GM10847 (cell line): Measurements from ENCODE around the gene ROBO1.

Experiments
- POLR2A ChIP-seq: IDR thresholded peaks from 2 replicates; pipeline ENCODE4 v1.6.1; 2011; ENCODE audit not compliant: insufficient read length; ENCODE audit errors: extremely low read depth

Gene ROBO1

DNA sequence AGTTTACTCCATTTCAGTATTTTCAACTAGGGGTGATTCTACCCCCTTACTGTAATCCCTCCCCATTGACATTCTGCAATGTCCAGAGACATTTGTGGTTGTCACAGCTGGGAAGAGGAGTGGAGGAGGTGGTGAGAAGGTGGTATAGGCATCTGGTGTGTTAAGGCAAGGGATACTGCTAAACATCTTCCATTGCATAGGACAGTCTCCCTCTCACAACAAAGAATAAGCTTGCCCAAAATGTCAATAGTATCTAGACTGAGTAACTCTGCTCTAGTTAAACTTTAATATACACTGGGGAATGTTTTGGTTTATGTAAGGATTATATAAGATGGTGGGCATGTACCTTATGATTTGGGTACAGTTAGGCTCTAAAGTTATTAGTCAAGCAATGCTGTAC is 737.6 kb downstream of the ROBO1 start:
- no peak for TF ChIP-seq POLR2A

DNA sequence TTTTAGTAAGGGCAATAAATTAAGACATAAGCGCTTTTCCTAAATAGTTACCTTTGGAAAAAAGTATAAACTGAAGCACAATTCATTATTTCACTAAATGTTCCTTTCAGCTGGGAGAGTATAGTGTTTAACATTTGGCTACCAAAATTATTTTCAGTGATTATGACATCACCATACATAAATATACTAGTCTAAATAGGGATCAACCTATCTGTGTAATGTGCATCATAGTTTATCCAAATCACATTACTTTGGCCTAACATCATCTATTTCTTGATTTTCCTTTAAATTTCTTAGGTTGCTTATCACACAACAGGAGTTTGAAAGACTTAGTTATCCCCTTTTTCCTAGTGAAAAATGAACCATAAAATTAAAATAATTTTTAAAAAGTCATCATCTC is 738.9 kb downstream of the ROBO1 start:
- TF ChIP-seq POLR2A, result no peak

DNA sequence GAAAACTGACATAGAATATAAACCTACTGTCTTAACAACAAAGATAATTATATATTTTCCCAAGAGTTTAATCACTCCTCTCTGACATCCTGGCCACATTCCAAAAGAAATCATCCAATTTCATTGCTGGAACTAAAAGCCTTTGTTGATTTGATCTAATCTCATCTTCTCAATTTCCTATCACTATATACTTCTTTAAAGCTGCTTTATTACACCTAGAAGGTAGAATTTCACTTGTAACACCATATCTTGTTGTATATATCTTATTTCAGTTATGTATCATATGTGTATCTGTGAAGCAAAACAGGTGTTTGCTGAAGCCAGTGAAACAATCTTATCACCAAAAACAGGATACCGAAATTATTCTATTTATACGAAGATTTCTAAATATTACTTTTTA is 740.2 kb downstream of the ROBO1 start:
- TF ChIP-seq POLR2A, result no peak

DNA sequence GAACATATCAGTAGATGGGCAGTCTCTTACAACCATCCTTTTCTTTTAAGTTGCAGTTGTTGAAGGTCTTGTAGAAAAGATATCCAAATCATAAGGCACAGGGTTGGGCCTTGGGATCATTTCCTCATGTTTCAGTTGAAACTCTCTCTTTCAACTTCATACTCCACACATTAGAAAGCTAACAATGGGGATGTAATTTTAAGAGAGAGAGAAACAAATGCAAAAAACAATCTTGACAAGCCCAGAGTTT is 747.9 kb downstream of the ROBO1 start:
- TF ChIP-seq POLR2A, result no peak

DNA sequence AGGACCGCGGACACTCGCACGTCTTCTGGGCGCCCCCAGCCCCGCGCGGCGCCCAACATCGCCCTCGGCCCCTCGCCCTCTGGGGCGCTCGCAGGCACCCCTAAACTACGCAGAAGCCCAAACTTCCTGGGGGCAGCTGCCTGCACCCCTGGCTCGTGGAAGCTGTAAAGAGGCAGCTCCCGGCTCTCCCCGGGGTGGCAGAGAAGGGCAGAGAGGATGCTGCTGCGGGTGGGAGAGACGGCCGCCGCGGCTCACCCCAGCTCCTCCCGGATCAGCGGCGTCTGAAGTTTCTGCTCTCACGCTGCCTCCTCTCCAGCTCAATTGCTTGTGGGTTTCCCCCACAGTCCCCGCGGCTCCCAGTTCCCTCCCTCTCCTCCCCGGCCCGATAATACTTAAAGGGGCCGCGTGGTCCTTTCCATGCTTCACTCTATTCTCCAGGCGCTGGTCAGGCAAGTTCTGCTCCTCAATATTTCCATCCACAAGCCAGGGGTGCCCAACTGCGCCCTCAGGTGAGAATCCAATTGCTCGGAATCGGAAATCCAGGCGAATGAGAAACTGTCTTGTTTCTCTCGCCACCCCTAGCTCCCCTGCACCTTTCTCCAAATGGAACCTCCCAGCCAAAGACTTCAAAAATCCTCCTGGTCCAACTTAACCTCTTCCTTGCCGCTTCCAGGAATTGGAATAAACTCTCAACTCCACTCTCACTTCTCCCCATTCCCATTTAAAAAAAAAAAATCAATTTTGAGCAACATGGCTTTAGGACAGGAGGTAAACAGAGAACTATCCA is 748.5 kb downstream of the ROBO1 start:
- TF ChIP-seq POLR2A, result no peak

DNA sequence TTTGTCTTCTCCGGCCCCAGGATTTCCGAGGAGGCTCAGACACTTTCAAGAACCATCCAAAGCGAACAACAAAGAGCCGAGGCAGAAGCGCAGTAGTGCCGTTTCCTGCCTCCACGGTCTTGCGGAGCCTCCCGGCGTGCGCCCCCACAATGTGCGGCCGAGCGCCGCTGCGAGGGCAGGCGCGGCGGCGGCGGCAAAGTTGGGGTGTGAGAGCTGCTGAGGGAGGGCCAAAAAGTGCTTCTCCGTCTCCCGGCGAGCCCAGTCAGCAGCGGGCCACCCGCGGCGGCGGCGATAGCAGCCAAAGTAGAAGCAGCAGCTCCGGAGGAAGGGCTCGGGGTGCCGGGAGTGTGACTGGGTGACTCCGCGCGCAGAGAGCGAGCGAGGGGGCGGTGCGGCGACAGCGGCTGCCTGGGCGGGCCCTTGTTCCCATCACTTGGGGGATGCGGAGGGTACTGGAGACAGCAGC is 749.1 kb downstream of the ROBO1 start:
- no peak for TF ChIP-seq POLR2A

DNA sequence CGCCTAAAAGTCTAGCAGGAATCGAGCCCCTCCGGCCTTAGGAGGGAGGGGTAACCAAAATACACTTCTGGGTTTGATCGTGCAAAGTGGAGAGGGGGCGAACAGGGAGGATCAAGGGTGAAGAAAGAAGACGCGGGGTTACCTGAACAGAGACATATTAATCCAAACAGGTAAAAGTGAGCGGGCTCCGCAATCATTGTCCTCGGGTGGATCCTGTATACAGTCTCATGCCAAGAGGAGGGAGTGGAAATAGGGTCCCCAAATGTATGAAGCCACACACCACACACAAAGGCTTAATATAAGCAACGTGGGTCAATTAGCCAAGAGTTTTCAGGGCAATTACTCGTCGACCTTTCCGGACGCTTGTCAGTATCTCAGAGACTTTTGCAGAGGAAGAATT is 749.5 kb downstream of the ROBO1 start:
- no peak for TF ChIP-seq POLR2A

DNA sequence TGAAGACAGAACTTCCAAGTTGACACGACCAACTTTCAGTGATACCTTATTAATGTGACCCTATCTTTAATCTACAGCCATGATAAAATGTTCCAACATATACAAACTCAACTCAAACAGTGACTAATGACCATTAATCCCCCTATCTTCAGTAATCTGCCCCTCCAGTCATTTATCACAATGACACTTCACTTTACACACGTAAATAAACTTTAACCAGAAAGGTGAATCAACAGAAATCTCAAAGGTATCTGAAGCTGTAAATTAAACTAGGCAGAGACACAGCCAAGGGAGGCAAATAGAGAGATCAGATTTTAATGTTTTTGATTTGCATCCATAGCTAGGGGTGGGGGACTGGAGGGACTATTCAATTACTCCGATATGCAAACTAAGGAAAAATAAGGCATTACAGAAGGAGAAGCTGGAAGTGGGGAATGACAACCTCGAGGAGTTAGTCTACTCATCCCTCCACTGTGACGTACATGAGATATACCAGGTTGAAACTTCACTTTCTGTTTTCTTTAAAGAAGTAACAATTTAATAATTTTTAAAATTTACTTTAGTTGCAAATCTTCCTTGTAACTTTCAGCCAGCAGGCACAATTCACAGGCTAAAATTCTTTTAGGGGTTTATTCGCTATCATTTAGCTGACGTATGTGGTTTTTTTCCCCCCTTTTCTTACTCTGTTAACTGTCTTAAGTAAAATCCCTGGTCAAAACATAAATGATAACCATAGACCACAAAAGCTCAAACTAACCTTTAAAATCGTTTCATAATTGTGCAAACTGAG is 751.0 kb downstream of the ROBO1 start:
- TF ChIP-seq POLR2A, result no peak

DNA sequence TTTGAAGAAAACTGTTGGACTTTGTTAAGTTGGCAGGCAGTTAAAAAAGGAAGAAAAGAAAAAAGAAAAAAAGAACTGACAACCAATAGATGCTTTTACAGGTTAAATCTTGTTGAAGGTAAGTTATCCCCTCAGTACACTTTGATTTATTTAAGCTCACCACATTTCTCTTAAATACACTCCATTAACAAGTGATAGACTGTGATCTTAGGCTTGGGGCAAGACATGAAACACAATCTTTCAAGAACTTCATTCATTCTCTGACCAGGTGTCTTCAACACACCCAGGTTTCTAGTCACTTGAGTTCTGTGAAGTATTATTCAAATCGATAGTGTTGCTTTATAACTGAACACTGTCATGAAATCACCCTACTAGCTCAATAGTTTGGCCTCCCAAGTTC is 751.9 kb downstream of the ROBO1 start:
- TF ChIP-seq POLR2A, result no peak

DNA sequence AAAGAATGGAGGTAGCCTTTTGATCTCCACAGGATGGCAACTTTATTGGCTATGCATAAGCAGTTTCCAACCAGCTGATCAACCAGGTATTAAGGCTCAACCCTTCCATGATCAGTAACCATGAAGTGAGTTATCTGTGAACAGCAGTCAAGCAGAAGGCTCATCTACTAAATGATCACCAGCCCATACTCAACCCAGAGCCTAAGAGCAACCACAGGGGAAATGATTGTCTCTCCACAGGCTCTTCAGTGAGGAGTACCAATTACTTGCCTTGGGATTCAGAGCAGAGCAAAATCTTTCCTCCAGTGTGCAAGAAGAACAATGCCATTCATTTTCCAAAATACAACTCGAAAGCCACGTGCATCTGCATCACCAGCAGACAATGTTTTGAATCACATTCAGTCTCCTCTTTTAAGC is 754.8 kb downstream of the ROBO1 start:
- TF ChIP-seq POLR2A, result no peak

DNA sequence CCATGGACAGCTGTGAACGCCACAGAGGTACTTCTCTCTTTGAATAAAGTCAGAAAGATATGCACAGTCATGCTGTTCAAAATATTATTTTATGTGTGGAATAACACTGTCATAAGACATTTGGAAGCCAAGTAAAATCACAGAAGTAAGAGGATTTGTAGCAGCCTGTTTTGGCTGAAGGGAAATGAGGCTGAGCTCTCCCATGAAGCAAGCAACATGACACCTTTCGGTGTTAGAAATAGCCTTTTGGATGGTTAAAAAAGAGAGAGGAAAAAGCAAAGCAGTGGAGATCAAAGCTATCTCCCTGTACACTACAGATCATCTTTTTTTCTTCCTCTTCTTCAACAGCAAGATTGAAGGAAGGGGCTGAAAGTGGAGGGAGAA is 755.3 kb downstream of the ROBO1 start:
- no peak for TF ChIP-seq POLR2A

DNA sequence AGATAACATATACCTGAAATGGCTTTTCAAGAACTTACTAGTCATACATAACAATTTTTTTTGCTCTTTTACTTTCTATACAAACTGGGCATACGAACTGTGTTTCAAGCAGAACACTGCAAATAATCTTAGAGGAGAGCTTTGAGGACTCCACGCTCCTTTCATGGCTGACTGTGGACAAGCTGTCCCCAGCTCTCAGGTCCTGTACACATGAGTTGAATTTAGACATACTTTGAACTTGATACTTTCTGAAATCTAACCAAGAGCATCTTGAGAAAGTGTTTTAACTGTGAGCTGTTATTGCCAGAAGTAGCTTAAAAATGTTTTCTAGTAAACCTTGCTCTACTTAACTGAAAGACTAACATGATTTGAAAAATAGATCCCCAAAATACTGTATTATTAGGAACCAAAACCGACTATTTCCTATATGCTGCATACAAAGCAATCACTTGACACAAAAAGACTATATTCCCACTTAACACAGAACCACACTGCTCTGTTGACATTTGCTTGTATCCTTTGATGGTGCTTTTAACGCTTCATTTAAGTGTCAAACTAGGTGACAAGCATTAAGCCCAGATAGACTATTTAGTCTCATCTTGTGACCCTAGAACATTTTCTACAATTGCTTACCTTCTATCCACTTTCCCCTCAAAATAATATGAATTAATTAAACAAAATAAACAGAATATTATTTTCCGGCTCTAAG is 755.8 kb downstream of the ROBO1 start:
- TF ChIP-seq POLR2A, result no peak

DNA sequence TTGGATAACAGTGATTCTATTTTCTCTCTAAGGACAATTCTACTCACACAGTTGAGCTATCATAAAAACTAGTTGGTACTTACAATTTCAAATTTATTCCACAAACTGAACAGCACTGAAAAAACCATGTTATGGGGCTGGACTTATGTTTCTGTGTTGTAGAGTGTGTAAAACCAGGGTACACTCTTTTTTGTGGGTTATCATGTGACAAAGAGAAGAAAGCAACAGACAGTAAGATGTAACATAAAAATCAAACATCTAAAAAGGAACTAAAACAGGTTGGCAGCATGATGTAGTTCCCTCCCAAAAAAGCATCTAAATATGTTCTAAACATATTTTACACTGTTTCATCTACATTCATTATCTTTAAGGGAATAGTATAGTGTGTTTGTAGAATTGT is 757.9 kb downstream of the ROBO1 start:
- TF ChIP-seq POLR2A, result no peak

DNA sequence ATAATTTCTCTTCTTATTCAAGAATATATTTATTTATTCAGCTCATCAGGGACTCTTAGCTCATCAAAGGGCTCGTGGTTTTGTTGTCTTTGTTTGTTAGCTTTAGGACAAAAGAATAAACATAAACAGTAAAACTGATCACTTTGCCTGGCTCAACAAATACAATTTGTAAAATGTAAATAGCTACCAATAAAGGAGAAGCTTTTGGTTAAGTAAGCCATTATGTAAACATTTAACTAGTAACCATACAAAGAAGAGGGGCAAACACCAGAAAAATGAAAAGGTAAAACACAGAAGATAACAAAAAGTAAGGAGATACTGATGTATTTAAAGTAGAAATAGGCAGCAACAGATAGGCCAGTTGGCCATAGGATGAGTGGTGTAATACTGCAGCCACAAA is 761.7 kb downstream of the ROBO1 start:
- TF ChIP-seq POLR2A, result no peak

DNA sequence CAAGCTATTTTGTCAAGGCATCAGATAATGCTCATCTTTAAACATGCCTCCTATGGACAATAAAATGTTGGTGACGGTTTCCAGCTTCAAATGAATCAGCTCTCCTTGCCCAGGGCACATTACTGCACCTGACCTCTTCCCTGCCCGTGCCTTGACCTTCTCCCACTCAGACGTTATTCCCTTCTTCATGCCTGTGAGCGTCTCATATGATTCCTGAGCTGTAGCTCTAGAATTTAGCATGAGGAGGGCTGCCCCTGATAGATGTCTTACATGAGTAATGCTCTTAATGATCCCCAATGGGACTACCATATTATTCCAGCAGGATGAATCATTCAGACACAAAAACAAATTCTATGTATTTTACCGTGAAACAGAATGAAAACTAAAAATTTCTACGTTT is 762.7 kb downstream of the ROBO1 start:
- TF ChIP-seq POLR2A, result no peak

DNA sequence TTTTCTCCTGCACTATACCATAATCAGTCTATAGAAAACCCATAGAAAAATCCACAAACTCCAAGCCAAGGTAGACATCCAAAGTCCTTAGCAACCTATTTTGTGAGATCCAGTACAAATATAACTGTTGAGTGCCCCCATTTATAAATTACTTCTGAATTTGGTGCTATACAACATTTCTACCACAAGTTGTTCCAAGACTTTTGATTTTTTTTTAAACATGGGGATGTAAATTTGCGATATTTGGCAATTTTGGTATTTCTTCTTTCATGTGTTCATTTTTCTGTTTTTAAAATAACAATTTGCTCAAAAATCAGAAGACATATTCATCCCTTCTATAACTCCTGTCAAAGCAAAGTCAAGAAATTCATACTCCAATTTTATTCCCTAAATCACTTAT is 763.8 kb downstream of the ROBO1 start:
- no peak for TF ChIP-seq POLR2A
